ENCODE data around the gene ENKD1. TPM values are rescaled to one million over a fixed set of nuclear protein-coding genes. Genes with fewer than 3 reads are reported as not detected.

ENKD1 gene
- total and polyA plus RNA-seq, 2 of the 13 experiments (the other 11 are each of a cell fraction or from before 2014, with no cell fraction given), result 10.8 to 20.8 TPM

DNA sequence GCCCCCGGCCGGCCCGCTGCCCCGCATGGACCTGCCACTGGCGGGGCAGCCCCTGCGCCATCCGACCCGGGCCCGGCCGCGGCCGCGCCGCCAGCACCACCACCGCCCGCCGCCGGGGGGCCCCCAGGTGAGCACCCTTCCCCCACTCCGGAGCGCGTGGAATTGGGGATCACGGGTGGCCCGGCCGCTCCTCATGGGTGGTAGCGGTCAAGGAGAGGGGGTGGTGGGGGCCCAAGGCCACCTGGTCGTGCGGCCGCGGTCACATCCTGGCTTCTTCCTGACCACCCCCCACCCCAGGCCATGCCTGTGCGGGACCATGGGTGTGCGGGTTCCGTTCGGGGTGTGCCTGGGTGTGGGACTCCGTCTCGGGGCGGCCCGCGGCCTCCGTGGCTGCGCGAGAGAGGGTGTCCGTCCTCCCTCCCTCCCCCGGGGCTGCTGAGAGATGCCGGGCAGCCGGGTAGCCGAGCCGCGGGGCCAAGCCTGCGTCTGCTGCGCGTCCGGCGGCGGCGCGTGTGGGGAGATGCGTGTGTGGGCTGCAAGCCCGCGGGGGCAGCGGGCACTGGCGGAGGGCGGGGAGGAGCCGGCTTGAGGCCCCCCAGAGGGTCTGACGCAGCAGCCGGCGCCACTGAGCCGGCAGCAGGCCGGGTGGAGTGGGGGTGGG is 13.3 kb downstream of the ENKD1 start (continued):
- TF ChIP-seq, protein P1, sequence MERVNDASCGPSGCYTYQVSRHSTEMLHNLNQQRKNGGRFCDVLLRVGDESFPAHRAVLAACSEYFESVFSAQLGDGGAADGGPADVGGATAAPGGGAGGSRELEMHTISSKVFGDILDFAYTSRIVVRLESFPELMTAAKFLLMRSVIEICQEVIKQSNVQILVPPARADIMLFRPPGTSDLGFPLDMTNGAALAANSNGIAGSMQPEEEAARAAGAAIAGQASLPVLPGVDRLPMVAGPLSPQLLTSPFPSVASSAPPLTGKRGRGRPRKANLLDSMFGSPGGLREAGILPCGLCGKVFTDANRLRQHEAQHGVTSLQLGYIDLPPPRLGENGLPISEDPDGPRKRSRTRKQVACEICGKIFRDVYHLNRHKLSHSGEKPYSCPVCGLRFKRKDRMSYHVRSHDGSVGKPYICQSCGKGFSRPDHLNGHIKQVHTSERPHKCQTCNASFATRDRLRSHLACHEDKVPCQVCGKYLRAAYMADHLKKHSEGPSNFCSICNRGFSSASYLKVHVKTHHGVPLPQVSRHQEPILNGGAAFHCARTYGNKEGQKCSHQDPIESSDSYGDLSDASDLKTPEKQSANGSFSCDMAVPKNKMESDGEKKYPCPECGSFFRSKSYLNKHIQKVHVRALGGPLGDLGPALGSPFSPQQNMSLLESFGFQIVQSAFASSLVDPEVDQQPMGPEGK (CRISPR knock-in tag; IDR thresholded peaks at IDR 0.05), result peak; percentile 25; the same call in 1 of the 2 replicates
- TF ChIP-seq, protein P2, sequence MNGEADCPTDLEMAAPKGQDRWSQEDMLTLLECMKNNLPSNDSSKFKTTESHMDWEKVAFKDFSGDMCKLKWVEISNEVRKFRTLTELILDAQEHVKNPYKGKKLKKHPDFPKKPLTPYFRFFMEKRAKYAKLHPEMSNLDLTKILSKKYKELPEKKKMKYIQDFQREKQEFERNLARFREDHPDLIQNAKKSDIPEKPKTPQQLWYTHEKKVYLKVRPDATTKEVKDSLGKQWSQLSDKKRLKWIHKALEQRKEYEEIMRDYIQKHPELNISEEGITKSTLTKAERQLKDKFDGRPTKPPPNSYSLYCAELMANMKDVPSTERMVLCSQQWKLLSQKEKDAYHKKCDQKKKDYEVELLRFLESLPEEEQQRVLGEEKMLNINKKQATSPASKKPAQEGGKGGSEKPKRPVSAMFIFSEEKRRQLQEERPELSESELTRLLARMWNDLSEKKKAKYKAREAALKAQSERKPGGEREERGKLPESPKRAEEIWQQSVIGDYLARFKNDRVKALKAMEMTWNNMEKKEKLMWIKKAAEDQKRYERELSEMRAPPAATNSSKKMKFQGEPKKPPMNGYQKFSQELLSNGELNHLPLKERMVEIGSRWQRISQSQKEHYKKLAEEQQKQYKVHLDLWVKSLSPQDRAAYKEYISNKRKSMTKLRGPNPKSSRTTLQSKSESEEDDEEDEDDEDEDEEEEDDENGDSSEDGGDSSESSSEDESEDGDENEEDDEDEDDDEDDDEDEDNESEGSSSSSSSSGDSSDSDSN (CRISPR knock-in tag; IDR thresholded peaks at IDR 0.05), result no peak; the same call in 1 of the 2 replicates
- TF ChIP-seq, protein P3, sequence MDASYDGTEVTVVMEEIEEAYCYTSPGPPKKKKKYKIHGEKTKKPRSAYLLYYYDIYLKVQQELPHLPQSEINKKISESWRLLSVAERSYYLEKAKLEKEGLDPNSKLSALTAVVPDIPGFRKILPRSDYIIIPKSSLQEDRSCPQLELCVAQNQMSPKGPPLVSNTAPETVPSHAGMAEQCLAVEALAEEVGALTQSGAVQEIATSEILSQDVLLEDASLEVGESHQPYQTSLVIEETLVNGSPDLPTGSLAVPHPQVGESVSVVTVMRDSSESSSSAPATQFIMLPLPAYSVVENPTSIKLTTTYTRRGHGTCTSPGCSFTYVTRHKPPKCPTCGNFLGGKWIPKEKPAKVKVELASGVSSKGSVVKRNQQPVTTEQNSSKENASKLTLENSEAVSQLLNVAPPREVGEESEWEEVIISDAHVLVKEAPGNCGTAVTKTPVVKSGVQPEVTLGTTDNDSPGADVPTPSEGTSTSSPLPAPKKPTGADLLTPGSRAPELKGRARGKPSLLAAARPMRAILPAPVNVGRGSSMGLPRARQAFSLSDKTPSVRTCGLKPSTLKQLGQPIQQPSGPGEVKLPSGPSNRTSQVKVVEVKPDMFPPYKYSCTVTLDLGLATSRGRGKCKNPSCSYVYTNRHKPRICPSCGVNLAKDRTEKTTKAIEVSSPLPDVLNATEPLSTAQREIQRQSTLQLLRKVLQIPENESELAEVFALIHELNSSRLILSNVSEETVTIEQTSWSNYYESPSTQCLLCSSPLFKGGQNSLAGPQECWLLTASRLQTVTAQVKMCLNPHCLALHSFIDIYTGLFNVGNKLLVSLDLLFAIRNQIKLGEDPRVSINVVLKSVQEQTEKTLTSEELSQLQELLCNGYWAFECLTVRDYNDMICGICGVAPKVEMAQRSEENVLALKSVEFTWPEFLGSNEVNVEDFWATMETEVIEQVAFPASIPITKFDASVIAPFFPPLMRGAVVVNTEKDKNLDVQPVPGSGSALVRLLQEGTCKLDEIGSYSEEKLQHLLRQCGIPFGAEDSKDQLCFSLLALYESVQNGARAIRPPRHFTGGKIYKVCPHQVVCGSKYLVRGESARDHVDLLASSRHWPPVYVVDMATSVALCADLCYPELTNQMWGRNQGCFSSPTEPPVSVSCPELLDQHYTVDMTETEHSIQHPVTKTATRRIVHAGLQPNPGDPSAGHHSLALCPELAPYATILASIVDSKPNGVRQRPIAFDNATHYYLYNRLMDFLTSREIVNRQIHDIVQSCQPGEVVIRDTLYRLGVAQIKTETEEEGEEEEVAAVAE (CRISPR knock-in tag; IDR thresholded peaks at IDR 0.05; ENCODE audit: borderline replicate concordance), result no peak
- TF ChIP-seq ZEB1 (IDR thresholded peaks at IDR 0.05; ENCODE audit: insufficient replicate concordance, low read depth) (no peak), XRCC5 (optimal IDR thresholded peaks at IDR 0.05; ENCODE audit: low read length) (peak; percentile 65), ZNF563 (CRISPR knock-in tag; IDR thresholded peaks at IDR 0.05) (no peak), HNRNPK (IDR thresholded peaks at IDR 0.05; ENCODE audit: low read depth, low read length, poor library complexity, severe bottlenecking) (peak; percentile 48), EZH2 (conservative IDR thresholded peaks at IDR 0.05; ENCODE audit: low read depth, low read length) (peak; percentile 65; the same call in 1 of the 2 replicates), SKI (IDR thresholded peaks at IDR 0.05; ENCODE audit: partially characterized antibody) (peak; percentile 15), ZBTB25 (CRISPR knock-in tag; IDR thresholded peaks at IDR 0.05) (no peak), ZNF589 (CRISPR knock-in tag; conservative IDR thresholded peaks at IDR 0.05) (0 out of 2 replicates have a peak, but pooled peaks have one; percentile 40)
- TF ChIP-seq, protein P4, sequence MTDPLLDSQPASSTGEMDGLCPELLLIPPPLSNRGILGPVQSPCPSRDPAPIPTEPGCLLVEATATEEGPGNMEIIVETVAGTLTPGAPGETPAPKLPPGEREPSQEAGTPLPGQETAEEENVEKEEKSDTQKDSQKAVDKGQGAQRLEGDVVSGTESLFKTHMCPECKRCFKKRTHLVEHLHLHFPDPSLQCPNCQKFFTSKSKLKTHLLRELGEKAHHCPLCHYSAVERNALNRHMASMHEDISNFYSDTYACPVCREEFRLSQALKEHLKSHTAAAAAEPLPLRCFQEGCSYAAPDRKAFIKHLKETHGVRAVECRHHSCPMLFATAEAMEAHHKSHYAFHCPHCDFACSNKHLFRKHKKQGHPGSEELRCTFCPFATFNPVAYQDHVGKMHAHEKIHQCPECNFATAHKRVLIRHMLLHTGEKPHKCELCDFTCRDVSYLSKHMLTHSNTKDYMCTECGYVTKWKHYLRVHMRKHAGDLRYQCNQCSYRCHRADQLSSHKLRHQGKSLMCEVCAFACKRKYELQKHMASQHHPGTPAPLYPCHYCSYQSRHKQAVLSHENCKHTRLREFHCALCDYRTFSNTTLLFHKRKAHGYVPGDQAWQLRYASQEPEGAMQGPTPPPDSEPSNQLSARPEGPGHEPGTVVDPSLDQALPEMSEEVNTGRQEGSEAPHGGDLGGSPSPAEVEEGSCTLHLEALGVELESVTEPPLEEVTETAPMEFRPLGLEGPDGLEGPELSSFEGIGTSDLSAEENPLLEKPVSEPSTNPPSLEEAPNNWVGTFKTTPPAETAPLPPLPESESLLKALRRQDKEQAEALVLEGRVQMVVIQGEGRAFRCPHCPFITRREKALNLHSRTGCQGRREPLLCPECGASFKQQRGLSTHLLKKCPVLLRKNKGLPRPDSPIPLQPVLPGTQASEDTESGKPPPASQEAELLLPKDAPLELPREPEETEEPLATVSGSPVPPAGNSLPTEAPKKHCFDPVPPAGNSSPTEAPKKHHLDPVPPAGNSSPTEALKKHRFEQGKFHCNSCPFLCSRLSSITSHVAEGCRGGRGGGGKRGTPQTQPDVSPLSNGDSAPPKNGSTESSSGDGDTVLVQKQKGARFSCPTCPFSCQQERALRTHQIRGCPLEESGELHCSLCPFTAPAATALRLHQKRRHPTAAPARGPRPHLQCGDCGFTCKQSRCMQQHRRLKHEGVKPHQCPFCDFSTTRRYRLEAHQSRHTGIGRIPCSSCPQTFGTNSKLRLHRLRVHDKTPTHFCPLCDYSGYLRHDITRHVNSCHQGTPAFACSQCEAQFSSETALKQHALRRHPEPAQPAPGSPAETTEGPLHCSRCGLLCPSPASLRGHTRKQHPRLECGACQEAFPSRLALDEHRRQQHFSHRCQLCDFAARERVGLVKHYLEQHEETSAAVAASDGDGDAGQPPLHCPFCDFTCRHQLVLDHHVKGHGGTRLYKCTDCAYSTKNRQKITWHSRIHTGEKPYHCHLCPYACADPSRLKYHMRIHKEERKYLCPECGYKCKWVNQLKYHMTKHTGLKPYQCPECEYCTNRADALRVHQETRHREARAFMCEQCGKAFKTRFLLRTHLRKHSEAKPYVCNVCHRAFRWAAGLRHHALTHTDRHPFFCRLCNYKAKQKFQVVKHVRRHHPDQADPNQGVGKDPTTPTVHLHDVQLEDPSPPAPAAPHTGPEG (CRISPR knock-in tag; IDR thresholded peaks at IDR 0.05), result no peak

All from HepG2 (cell line).